ENCODE measurements around the gene FAM83B.
A peak's percentile ranks its signal among the peaks of the same experiment; 100 is the strongest.
"Not testable (repeated sequence)": the region's sequence is repeated elsewhere in the genome, so short reads cannot be mapped to it uniquely, and the experiment has no call there.

The FAM83B gene

GRCh38 chr6:54846243-54846856 lies at the start of gene FAM83B:
Gene FAM83B (plus strand): TSS chr6:54846771. CDS start chr6:54870247, 23,476 bp downstream.
- peak; percentile 41 to 48 for DNase-seq

- not testable (repeated sequence) for DNase-seq
Measured at GRCh38 chr6:54796918-54797317, 49.7 kb upstream of the FAM83B start.

GRCh38 chr6:54800050-54800600 lies 46.4 kb upstream of the FAM83B start:
- no peak for DNase-seq

GRCh38 chr6:54801244-54801643 lies 45.3 kb upstream of the FAM83B start:
- DNase-seq = no peak

- DNase-seq = peak; percentile 5 to 22
Measured at GRCh38 chr6:54801669-54802068, 44.9 kb upstream of the FAM83B start.

GRCh38 chr6:54802775-54803634 lies 43.6 kb upstream of the FAM83B start:
- no peak for DNase-seq

GRCh38 chr6:54805077-54805476 lies 41.5 kb upstream of the FAM83B start:
- no peak for DNase-seq

- no peak for DNase-seq
Measured at GRCh38 chr6:54810147-54810546, 36.4 kb upstream of the FAM83B start.

- no peak for DNase-seq
Measured at GRCh38 chr6:54813892-54814291, 32.7 kb upstream of the FAM83B start.

GRCh38 chr6:54817236-54817635 lies 29.3 kb upstream of the FAM83B start:
- no peak for DNase-seq

- DNase-seq = no peak
Measured at GRCh38 chr6:54817834-54818233, 28.7 kb upstream of the FAM83B start.

- DNase-seq = not testable (repeated sequence)
Measured at GRCh38 chr6:54824225-54824624, 22.3 kb upstream of the FAM83B start.

GRCh38 chr6:54827010-54827409 lies 19.6 kb upstream of the FAM83B start:
- DNase-seq = no peak

- DNase-seq = no peak
Measured at GRCh38 chr6:54830216-54830615, 16.4 kb upstream of the FAM83B start.

GRCh38 chr6:54835176-54835575 lies 11.4 kb upstream of the FAM83B start:
- no peak for DNase-seq

- DNase-seq = no peak
Measured at GRCh38 chr6:54846857-54847674, 495 bp downstream of the FAM83B start.

GRCh38 chr6:54847799-54848597 lies 1.4 kb downstream of the FAM83B start:
- no peak for DNase-seq

GRCh38 chr6:54850114-54850513 lies 3.5 kb downstream of the FAM83B start:
- no peak for DNase-seq

- DNase-seq = peak in 1 of 2 experiments; percentile 7
Measured at GRCh38 chr6:54856129-54856528, 9.6 kb downstream of the FAM83B start.

- DNase-seq = no peak
Measured at GRCh38 chr6:54860132-54860531, 13.6 kb downstream of the FAM83B start.

- DNase-seq = no peak
Measured at GRCh38 chr6:54860739-54861138, 14.2 kb downstream of the FAM83B start.

- no peak for DNase-seq
Measured at GRCh38 chr6:54861905-54862616, 15.5 kb downstream of the FAM83B start.
